ENCODE data around the gene GLI1.

- TF ChIP-seq CTCF (IDR thresholded peaks at IDR 0.05 in 8 of 11, conservative IDR thresholded peaks at IDR 0.05 in 3 of 11) = no peak
- TF ChIP-seq POLR2AphosphoS5 (IDR thresholded peaks at IDR 0.05) = no peak
These were observed 8.3 kb upstream of the GLI1 start for GRCh38 chr12:57451233-57451778.
